Stimulated activated naive B cell treated with anti-CD40 and anti-IgM and Interleukin-4, amounts not matched to agents 10 μg/mL and 1 μg/mL and 100 μg/mL, for 72 hours (primary cell): ENCODE data around the gene TC2N.

ENCODE experiments used
- ATAC-seq, 2 donors: fragments of 150-1000 bp; cut with Tn5 transposase; replicated peaks; 2 replicates each; pipeline ENCODE4 v1.10.0; 2021; ENCODE audit warnings: moderate library complexity in 1 of 2
- DNase-seq: peaks from one replicate; pipeline ENCODE4 v3.0.0; 2021
- H3K27ac Mint-ChIP-seq: one replicate; pipeline ENCODE4 v1.8.0; 2022; ENCODE audit warnings: mild to moderate bottlenecking, mixed read lengths
- H3K27me3 Mint-ChIP-seq, 2 donors: one replicate each; pipeline ENCODE4 v1.8.0; 2022; ENCODE audit warnings: mixed read lengths in 2 of 2
- H3K36me3 Mint-ChIP-seq, 2 donors: one replicate each; pipeline ENCODE4 v1.8.0; 2022; ENCODE audit warnings: mixed read lengths in 2 of 2, mild to moderate bottlenecking in 1 of 2
- H3K4me1 Mint-ChIP-seq, 2 donors: one replicate each; pipeline ENCODE4 v1.8.0; 2022; ENCODE audit warnings: mixed read lengths in 2 of 2, mild to moderate bottlenecking in 1 of 2
- H3K4me3 Mint-ChIP-seq, 2 donors: one replicate each; pipeline ENCODE4 v1.8.0; 2022; ENCODE audit warnings: mild to moderate bottlenecking in 2 of 2, mixed read lengths in 2 of 2, moderate library complexity in 1 of 2
- H3K9me3 Mint-ChIP-seq, 2 donors: one replicate each; pipeline ENCODE4 v1.8.0; 2022; ENCODE audit warnings: mixed read lengths in 2 of 2, mild to moderate bottlenecking in 1 of 2

Gene TC2N

GRCh38 chr14:91897106-91897701 is 29.9 kb upstream of the TC2N start:
- DNase-seq = no peak
- peaks cover 0 to 7% of the 10 kb centered on the region in 2 donors for H3K27me3 Mint-ChIP-seq
- H3K4me3 Mint-ChIP-seq = no peak overlapping the region
- ATAC-seq = no peak
- no peaks in the 10 kb centered on the region for H3K4me1 Mint-ChIP-seq
- H3K9me3 Mint-ChIP-seq = no peaks in the 10 kb centered on the region
- no peaks in the 10 kb centered on the region for H3K36me3 Mint-ChIP-seq
- H3K27ac Mint-ChIP-seq = no peak overlapping the region

- DNase-seq (no peak), ATAC-seq (no peak)
- Mint-ChIP-seq H3K27me3 (peaks cover 0 to 7% of the 10 kb centered on the region in 2 donors), H3K9me3 (no peaks in the 10 kb centered on the region), H3K4me3 (no peak overlapping the region), H3K27ac (peak overlapping the region; percentile 9), H3K36me3 (no peaks in the 10 kb centered on the region), H3K4me1 (no peaks in the 10 kb centered on the region)
Observed at GRCh38 chr14:91896419-91896818, 29.1 kb upstream of the TC2N start.

- H3K4me3 Mint-ChIP-seq = no peak overlapping the region
- no peak for DNase-seq
Observed at GRCh38 chr14:91893669-91894068, 26.3 kb upstream of the TC2N start.

GRCh38 chr14:91893007-91893406 is 25.7 kb upstream of the TC2N start:
- DNase-seq = no peak
- Mint-ChIP-seq H3K36me3 (no peaks in the 10 kb centered on the region), H3K27ac (no peak overlapping the region), H3K4me3 (no peak overlapping the region), H3K9me3 (no peaks in the 10 kb centered on the region), H3K27me3 (peaks cover 0 to 7% of the 10 kb centered on the region in 2 donors), H3K4me1 (no peaks in the 10 kb centered on the region)
- ATAC-seq = peak; percentile 41 to 57

More at GRCh38 chr14:91893669-91894068, 26.3 kb upstream of the TC2N start:
- Mint-ChIP-seq H3K4me1 (no peaks in the 10 kb centered on the region), H3K36me3 (no peaks in the 10 kb centered on the region), H3K9me3 (no peaks in the 10 kb centered on the region), H3K27me3 (peaks cover 0 to 7% of the 10 kb centered on the region in 2 donors), H3K27ac (no peak overlapping the region)
- no peak for ATAC-seq

- no peak overlapping the region for H3K4me3 Mint-ChIP-seq
- peaks cover 0 to 7% of the 10 kb centered on the region in 2 donors for H3K27me3 Mint-ChIP-seq
Observed at GRCh38 chr14:91891721-91892220, 24.4 kb upstream of the TC2N start.

GRCh38 chr14:91891101-91891500 is 23.8 kb upstream of the TC2N start:
- DNase-seq (no peak), ATAC-seq (no peak)
- no peaks in the 10 kb centered on the region for H3K9me3 Mint-ChIP-seq
- peaks cover 0 to 4% of the 10 kb centered on the region in 2 donors for H3K27me3 Mint-ChIP-seq
- no peak overlapping the region for H3K27ac Mint-ChIP-seq
- no peak overlapping the region for H3K4me3 Mint-ChIP-seq
- no peaks in the 10 kb centered on the region for H3K36me3 Mint-ChIP-seq
- H3K4me1 Mint-ChIP-seq = no peaks in the 10 kb centered on the region

More at GRCh38 chr14:91891721-91892220, 24.4 kb upstream of the TC2N start:
- H3K9me3 Mint-ChIP-seq = no peaks in the 10 kb centered on the region
- DNase-seq (no peak), ATAC-seq (no peak)
- no peaks in the 10 kb centered on the region for H3K4me1 Mint-ChIP-seq
- H3K27ac Mint-ChIP-seq = no peak overlapping the region
- no peaks in the 10 kb centered on the region for H3K36me3 Mint-ChIP-seq

- no peak overlapping the region for H3K4me3 Mint-ChIP-seq
- H3K27ac Mint-ChIP-seq = no peak overlapping the region
- H3K4me1 Mint-ChIP-seq = no peaks in the 10 kb centered on the region
- H3K9me3 Mint-ChIP-seq = no peaks in the 10 kb centered on the region
- no peaks in the 10 kb centered on the region for H3K36me3 Mint-ChIP-seq
- ATAC-seq (no peak), DNase-seq (no peak)
- H3K27me3 Mint-ChIP-seq = no peaks in the 10 kb centered on the region
Observed at GRCh38 chr14:91890291-91890749, 23.0 kb upstream of the TC2N start.

- H3K4me3 Mint-ChIP-seq = no peak overlapping the region
- H3K36me3 Mint-ChIP-seq = no peaks in the 10 kb centered on the region
- H3K4me1 Mint-ChIP-seq = no peaks in the 10 kb centered on the region
- ATAC-seq = no peak
- no peaks in the 10 kb centered on the region for H3K9me3 Mint-ChIP-seq
- DNase-seq = no peak
- H3K27me3 Mint-ChIP-seq = no peaks in the 10 kb centered on the region
- H3K27ac Mint-ChIP-seq = no peak overlapping the region
Observed at GRCh38 chr14:91889477-91890211, 22.3 kb upstream of the TC2N start.

GRCh38 chr14:91888641-91889476 is 21.5 kb upstream of the TC2N start:
- Mint-ChIP-seq H3K4me3 (no peak overlapping the region), H3K9me3 (no peaks in the 10 kb centered on the region), H3K4me1 (no peaks in the 10 kb centered on the region), H3K36me3 (no peaks in the 10 kb centered on the region), H3K27ac (no peak overlapping the region), H3K27me3 (peaks cover 0 to 6% of the 10 kb centered on the region in 2 donors)
- ATAC-seq = no peak
- DNase-seq = no peak

GRCh38 chr14:91886961-91887360 is 19.6 kb upstream of the TC2N start:
- H3K27ac Mint-ChIP-seq = no peak overlapping the region
- no peak for ATAC-seq
- no peak for DNase-seq
- no peaks in the 10 kb centered on the region for H3K9me3 Mint-ChIP-seq
- H3K27me3 Mint-ChIP-seq = peaks cover 0 to 6% of the 10 kb centered on the region in 2 donors
- no peaks in the 10 kb centered on the region for H3K36me3 Mint-ChIP-seq
- no peak overlapping the region for H3K4me3 Mint-ChIP-seq
- H3K4me1 Mint-ChIP-seq = peaks cover 0 to 7% of the 10 kb centered on the region in 2 donors

GRCh38 chr14:91885839-91886238 is 18.5 kb upstream of the TC2N start:
- Mint-ChIP-seq H3K4me3 (no peak overlapping the region), H3K27ac (no peak overlapping the region), H3K9me3 (no peaks in the 10 kb centered on the region), H3K27me3 (peaks cover 0 to 6% of the 10 kb centered on the region in 2 donors), H3K36me3 (no peaks in the 10 kb centered on the region), H3K4me1 (peaks cover 0 to 7% of the 10 kb centered on the region in 2 donors)
- no peak for DNase-seq
- no peak for ATAC-seq

GRCh38 chr14:91885113-91885712 is 17.9 kb upstream of the TC2N start:
- ATAC-seq = no peak
- no peaks in the 10 kb centered on the region for H3K9me3 Mint-ChIP-seq
- peaks cover 0 to 6% of the 10 kb centered on the region in 2 donors for H3K27me3 Mint-ChIP-seq
- no peaks in the 10 kb centered on the region for H3K36me3 Mint-ChIP-seq
- no peak overlapping the region for H3K27ac Mint-ChIP-seq
- H3K4me1 Mint-ChIP-seq = peaks cover 0 to 7% of the 10 kb centered on the region in 2 donors
- no peak for DNase-seq
- no peak overlapping the region for H3K4me3 Mint-ChIP-seq

GRCh38 chr14:91884664-91885063 is 17.3 kb upstream of the TC2N start:
- Mint-ChIP-seq H3K27me3 (peaks cover 0 to 6% of the 10 kb centered on the region in 2 donors), H3K9me3 (no peaks in the 10 kb centered on the region), H3K36me3 (no peaks in the 10 kb centered on the region), H3K4me3 (no peak overlapping the region), H3K4me1 (peaks cover 0 to 7% of the 10 kb centered on the region in 2 donors), H3K27ac (no peak overlapping the region)
- ATAC-seq = no peak
- DNase-seq = no peak

GRCh38 chr14:91883753-91884152 is 16.4 kb upstream of the TC2N start:
- Mint-ChIP-seq H3K4me1 (peaks cover 0 to 7% of the 10 kb centered on the region in 2 donors), H3K27ac (no peak overlapping the region), H3K36me3 (no peaks in the 10 kb centered on the region), H3K4me3 (no peak overlapping the region), H3K27me3 (peaks cover 0 to 6% of the 10 kb centered on the region in 2 donors), H3K9me3 (no peaks in the 10 kb centered on the region)
- no peak for ATAC-seq
- no peak for DNase-seq
